NCI-H1092 (cell line): ENCODE measurements around the gene GJD3.
A peak's percentile ranks its signal among the peaks of the same experiment; 100 is the strongest.

Source experiments
- DNase-seq: peaks from one replicate; lab custom pipeline; 2025; lab: John Stamatoyannopoulos, UW

The GJD3 gene

DNA sequence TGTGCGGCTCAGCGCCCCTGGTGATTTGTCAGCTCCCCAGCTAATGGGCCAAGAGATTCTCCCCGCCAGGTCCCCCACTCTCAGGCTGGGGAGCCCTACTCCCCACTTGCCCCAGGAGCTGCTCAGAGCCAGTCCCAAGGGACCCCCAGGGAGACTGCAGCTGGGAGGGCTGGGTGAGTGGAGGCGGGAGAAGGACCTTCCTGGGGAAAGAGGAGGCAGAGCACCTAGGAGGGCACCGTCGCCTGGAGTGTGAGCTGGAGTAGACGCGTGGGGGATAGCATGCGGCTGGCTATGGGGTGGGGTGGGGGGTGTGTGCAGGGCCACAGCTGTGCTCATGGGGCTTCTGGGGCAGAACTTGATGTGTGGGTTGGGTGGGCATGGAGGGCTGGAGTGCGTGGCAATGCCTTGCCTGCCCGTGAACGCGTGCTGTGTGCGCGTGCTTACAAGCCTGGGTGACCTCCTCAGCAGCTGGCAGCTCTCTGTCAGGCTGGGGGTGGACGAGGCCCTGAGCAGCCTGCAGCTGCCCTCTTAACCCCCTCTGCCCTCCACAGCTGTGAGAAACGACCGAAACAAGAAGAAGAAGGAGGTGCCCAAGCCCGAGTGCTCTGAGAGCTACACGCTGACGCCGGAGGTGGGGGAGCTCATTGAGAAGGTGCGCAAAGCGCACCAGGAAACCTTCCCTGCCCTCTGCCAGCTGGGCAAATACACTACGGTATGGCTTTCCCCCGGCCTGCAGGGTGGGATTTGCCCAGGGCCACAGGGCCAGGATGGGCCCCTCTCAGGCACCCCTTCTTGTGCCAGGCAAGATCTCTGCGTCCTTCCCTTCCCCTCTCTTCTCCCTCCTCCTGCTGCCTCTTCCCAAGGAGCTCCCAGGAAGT lies 12.9 kb downstream of the GJD3 start:
- peak; percentile 79 for DNase-seq

DNA sequence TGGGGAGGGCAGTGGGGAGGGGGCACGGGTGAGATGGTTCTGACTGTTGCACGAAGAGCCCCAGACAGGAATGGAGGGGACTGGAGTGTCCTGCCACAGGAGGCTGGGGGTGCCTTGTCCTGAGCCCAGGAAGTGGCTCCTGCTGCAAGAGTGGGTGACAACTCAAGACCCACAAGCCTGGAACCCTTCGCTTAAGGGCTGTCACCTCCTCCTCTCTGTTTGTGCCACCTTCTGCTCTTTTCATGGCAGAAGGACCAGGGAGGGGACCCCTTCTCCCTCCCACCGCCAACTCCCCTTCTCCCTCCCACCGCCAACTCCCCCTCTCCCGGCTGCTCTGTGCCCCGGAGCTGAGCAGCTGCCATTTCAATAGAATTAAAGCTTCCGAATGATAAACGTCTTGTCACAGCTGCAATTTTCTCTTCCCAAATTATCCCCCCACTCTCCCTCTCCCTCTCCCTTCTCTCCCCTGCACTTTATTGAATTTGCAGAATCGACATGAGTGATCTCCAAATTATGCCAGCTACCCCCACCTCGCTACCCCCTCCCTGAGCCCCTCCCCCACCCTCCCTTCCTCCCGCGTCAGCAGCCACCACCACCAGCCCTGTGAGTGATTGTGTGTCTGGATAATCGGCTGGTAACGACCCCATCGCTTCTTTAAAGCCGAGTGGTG lies 13.7 kb downstream of the GJD3 start:
- peak; percentile 79 for DNase-seq

DNA sequence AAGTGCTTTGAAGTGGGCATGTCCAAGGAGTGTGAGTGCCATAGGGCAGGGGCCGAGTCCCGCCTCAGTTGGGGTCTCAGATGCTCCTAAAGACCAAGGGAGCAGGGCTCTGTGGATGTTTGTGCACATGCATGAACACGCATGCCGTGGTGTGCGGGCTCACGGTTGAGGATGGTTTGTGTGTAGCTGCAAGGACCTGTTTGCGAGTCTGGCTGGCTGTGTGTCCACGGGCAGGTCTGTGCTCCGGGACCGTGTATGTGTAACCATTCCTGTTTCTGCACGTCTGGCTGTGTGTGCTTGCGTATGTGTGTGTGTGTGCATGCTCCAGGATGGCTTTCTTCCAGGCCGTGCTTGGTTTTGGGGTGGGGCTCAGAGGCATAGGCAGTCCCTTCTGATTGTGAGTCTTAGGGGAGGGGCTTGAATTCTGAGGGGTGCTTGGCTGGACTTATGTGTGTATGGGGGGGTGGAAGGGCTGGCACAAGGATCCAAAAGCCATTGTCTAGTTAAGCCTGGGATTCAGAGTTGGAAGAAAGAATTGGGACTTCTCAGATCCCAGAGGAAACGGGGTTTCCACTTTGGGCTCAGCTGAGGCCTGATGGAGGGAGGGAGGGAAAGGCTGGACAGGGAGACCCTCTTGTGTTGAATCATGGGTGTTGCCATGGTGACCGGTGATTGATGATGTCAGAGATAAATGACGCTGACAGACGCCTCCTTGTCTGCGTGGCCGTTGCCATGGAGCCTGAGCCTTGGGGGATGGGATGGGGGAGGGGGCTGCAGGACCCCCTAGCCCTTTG lies 14.4 kb downstream of the GJD3 start:
- no peak for DNase-seq

DNA sequence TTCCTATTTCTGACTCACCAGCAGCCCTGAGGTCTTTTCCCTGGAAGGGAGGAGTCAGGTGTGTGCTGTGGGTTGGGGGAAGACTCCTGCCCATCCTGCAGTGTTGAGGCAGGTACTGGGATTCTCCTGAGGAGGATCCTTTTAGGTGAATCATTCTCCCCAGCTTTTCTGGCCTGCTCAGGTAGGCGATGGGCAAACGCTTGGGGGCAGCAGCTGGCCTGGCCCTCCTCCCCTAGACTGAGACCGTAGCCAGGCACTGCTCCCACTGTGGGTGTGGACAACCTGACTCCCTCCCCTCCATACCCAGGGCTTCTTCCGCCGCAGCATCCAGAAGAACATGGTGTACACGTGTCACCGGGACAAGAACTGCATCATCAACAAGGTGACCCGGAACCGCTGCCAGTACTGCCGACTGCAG lies 15.1 kb downstream of the GJD3 start:
- no peak for DNase-seq

DNA sequence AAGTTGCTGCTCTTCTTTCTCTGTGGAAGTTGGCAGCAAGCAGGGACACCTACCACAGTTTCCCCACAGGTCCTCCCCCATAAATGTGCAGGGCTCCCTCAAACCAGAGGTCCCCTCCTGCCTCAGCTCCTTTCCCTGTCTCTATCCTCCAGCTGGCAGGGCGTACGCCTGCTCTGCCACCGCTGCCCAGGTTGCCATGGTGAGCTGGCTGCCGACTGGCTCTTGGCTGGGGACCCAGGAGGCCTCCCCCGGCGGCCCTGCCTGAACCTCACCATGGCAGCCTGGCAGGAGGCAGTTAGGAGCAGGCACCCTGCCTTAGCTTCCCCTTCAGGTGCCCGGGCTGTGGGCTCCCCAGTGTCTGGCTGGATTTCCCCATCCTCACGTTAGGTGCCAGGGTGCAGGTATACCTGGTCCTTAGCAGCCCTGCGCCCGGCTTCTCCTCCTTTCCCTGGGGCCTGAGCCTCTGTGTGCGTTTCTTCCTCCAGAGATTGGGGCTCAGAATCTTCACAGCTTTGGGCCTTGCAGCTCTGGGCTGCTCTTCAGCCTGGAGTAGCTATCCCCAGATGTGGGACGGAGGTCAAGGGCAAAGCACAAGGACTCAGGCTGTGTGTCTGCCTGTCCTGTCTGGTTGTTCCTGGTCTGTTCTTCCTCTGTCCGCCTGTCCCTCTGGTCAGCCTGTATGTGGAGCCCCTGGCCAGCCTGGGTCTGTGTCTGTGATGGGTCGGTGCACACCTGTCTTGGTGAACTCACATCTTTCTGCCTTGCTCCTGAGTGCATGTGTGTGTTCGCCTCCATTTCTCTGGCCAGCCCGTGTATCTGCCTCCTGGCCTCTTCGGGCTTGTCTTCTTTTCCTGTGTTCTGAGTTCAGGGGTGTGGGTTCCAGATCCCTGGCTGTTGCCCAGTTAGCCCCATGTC lies 15.7 kb downstream of the GJD3 start:
- DNase-seq: peak; percentile 85

DNA sequence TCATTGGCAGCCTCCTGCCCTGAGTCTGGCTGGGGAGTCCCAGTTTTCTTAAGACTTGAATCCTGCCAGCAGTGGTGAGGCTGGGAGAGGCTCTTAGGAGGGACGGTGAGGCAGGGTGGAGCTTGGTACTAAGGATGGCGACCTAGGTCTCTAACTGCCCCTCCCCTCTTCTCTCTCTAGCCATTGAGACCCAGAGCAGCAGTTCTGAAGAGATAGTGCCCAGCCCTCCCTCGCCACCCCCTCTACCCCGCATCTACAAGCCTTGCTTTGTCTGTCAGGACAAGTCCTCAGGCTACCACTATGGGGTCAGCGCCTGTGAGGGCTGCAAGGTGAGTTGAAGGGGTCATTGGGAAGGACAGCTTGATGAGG lies 16.4 kb downstream of the GJD3 start:
- DNase-seq: no peak

DNA sequence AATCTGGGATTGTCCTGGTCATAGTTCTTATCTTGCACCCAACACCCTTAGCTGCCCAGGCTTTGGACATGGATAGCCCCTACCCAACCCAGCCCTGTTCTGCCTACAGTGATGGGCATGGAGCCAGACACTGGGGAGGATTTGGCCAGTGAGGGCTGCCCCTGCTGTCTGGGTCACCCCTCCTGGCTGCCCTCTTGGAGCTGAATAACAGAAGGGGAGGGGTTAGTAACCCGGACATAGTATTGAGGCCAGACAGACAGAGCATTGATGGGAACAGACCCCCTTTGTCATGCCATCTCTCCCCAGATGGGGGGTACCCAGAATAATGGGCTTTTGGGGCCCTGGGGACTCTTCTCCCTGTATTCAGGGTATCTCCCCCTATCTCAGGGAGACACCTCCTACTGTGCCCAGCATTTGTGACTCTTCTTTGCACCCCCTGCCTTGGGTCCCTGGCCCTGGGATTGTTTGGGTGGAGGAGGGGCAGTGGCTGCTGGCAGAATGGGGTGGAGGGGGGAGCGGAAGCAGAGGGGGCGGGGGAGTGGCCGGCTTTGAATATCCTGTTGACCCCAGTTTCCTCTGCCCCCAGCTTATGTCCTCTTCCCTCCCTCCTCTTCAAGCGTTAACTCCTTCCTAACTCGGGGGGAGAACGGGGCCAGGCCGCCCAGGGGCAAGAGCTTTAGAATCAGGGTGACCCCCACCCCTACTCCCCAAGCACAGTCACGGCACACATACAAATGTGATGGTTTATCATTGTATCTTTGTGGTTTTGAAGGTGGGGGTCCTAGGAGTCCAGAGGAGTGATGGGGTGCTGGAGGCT lies 17.0 kb downstream of the GJD3 start:
- DNase-seq: no peak

DNA sequence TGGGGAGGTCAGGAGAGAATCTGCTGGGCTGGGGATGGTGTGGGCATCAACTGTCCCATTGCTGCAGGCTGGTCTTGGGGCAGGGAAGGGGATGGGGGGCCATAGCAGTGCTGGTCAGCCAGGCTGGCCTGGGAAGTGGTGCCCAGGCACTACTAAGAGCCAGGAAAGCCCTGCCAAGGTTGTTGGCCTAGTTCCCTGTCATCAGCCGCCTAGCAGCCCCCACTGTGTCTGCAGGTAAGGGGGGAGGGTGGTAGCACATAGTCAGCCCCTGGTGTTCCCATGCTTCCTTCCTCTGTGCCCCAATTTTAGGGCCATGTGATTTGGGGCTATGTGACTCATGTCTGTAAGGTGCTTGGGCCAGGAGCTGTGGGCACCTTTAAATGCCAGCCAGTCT lies 17.8 kb downstream of the GJD3 start:
- DNase-seq: no peak

DNA sequence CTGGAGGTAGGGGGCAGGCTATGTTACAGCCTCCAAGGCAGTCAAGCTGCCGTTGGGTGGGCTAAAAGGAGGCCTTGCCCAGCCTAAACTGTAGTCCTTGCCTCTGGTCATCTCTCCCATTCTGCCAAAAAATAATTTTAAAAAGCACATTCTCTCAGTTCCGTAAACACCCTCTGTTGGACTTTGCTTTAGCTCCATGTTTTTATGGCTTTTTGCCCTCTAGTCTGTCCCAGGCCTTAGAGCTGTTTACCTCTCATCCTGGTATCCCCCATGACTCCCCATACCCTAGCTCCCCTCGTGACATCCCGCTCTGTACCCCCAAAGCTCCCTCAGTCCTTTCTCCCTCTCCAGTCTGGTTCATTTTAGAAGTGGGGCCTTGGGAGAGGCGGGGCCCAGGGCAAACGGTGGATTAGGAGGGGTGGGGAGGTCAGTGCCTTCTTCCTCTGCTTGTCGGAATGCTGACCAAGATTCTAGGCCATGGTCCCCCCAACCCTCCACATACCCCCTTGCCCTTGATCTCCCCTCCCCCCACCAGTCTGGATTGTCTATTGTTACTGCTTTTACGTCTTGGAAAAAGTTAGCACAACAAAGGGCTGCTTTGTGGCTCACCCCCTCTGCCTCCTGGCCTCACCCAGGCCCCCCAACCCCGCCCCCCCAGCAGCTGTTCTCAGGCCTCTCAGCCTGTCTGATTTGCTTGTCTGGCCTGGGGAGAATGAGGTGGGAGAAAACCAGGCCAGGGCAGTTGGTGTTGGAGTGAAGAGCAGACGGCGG lies 18.4 kb downstream of the GJD3 start:
- DNase-seq: no peak

DNA sequence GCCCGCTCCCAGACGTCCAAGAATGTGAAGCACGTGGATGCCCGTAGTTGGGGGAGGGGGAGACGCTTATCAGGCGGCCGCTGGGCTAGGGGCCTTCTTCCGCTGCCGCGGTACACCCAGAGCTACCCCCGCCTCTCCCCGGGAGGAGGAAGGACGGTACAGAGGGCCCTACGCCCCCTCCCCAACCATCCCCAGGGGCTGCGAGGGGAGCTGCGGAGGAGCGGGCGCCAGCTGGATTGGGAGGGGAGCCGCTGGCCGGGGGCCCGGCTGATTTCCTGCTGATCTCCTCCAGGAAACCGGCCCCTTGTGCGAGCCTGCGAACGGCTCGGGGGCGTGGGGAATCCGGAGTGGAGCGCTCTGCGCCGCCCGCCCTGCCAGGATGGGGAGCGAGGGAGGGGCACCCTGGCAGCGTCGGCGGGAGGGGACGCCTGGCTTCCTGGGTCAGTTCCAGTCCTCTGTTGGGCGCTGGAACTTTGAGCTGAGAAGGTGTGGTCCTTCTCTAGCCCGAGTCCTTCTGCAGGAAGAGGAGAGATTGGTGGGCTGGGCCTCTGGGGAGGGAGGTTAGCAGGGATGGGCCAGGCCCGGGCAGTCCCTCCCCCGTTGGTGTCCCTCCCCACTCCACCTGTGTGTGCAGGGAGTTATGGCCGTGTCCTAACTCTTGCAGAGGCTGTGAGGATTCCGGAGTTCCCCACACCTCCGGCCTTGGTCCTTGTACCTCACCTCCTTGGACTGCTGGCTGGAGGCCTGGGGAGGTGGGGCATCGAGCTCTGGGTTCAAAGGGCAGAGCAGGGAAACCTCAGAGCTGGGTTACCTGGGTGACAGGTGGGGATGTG lies 19.2 kb downstream of the GJD3 start:
- DNase-seq: peak; percentile 47

DNA sequence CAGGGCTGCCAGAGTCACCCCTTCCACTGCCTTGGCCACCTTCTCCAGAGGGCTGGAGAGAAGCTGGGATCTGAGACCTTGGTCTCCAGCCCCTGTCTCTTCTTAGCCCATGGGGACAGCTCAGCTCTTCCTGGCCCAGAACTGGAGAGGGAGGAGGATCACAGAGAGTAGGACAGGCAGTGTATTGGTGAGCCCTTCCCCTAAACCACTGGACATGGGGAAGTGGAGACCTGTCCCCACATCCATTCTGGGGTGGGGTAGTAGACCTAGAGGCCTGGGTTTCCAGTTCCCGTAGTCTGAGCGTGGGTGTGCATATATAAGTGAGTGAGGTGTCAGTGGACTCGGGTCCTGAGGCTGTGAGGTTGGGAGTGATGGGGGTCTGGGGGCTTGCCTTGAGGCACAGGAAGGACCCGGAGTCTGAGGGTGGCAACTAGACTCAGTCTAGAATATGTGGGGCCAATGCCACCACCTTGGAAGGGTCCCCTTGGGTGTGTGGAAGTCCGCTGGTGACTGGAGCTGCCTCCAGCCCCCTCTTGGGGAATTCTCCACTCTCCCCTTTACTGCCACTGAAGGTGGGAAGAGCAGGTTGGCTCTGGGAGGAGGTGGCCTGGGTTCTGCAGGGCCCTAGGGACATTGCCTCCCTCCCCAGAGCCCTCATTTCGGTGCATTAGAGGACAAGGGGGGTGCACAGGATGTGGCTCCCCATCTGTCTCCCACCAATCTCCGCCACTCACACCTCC lies 19.9 kb downstream of the GJD3 start:
- DNase-seq: no peak

DNA sequence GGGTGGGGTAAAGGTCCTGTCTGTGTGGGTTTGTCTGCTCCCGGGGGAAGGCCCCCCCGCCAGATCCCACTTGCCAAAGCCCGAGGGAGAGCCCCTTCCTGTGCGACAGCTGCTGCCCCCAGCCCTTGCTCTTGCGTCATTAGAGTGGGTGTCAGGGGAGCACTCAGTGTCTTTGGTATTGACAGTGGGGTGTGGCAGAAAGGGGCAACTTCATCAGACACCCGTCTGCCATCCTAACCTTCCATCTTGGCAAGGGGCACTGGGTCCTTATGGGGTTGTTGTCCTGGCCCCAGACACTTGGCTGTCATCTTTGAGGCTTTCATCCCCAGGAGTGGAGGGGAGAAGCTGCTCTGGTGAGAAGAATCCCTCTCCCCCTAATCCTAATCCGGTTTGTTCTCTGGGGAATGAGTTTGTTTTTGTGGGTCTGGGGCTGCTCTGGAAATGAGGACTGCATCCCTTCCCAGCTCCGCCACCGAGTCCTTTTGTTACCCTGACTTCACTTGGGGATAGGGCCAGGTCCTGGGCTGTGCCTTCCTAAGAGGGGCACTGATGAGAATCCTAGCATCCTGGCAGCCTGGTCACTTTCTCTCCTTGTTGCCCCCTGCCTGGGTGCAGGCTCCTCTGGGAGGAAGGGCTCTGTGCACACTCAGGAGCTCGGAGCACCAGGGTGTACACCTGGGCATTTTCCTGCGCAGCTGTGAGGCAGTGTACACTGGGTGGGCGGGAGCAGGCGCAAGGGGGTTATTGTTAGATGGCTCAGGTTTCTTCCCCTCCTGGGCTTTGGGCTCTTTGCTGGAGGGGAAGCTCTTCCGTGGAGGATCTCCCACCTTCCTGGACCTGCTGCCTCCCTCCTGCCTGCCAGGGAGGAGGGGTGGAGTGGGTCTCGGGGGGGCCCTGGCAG lies 21.1 kb downstream of the GJD3 start:
- DNase-seq: no peak

DNA sequence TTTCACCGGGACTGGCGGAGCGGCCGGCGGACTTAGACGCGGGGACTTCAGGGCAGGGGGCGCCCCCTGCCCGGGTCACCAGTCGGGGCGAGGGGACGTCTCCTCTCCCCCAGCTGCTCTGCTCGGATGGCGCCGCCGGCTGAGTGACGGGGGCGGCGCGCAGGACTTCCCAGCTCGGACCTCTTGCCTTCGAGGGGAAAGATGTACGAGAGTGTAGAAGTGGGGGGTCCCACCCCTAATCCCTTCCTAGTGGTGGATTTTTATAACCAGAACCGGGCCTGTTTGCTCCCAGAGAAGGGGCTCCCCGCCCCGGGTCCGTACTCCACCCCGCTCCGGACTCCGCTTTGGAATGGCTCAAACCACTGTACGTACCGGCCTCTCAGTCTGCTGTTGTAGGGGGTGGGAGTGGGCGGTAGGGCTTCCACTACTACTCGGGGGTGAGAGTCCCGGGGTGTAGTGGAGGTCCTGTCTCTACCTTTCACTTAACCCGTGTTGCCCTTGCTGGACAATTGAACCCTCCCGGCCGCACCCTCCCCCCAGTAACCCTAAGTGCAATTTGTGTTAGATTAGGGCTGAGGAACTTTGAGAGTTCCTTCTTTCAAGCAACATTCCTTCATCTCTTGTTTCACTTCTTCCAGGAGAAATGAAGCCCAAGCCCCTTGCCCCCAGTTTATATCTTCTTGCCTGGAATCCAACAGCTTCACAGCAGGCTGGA lies 21.9 kb downstream of the GJD3 start:
- no peak for DNase-seq

DNA sequence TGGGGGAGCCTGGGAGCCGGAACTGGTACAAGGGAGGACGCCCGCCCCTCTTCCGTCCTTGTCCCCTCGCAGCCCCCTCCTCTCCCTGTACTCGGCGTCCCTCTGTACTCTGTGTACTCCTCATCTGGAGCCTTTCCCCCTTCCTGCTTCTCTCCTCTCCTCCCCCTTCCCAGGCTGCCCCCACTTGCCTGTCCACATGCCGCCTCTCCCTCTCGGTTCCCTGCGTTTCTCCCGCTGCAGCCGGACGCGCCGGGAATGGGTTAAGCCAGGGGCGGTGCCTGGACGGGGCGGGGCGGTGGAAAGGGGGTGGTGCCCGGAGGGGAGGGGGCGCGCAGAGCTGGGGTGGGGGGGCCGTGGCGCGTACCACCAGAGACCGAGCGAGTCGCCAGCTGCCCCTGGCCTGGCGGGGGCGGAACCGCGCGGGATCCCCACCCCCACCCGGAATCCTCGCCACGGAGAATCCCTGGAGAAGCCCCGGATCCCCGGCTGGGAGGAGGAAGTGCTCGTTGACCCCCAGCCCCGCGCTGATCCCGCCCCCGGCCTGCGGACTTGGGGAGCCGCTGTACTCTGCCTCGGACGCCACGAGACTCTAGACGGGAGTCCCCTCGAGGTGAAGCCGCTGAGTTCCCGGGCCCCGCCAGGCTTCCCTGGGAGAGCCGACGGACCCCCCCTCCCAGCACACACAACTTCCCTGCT lies 22.6 kb downstream of the GJD3 start:
- peak; percentile 35 for DNase-seq

DNA sequence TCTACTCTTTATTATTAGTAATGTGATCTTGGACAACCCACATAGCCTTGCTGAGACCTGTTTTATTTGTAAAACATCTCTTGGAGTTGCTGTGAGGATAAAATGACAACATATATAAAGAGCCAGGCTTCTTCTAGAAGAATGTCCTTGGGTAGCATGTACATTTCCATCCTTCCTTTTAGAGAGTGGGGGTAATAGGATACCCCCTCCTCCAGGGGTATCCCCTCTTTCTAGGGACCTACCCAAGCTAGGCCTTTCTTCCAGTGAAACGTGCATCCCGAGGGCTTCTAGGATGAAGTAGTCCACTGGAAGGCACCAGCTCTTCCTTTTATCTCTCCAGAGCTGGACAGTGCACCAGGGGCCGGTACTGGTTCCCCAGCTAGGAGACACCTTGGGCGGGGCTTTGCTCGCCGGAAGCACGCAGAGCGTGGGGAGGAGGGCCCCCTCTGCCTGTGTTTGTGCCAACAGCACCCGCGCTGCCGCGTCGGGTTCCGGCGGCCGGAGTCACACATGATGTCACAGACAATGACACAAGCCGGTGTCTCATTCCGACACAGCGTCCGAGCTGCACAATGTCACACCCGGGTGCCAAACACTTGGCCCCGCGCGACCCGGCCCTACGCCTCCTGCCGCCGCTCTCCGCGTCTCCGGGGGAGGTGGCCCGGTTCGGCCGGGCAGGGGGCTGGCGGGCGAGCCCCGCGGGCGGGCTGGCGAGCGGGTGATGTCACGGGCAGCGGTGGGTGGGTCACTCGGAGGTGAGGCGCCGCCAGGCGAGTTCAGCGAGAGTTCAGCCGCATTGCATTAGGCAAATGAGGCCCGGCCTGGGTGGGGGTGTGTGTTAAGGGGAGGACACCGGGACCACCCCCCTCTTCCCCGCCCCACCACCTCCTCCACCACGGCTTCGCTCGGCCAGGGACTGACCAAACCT lies 23.4 kb downstream of the GJD3 start:
- peak; percentile 36 for DNase-seq
